ENCODE results near the gene IL1RN. TPM values are rescaled to one million over a fixed set of nuclear protein-coding genes. Genes with fewer than 3 reads are reported as not detected.

IL1RN gene
- polyA plus RNA-seq, 4 donors: 0.83 to 5.1 (median 3.1) TPM

DNA sequence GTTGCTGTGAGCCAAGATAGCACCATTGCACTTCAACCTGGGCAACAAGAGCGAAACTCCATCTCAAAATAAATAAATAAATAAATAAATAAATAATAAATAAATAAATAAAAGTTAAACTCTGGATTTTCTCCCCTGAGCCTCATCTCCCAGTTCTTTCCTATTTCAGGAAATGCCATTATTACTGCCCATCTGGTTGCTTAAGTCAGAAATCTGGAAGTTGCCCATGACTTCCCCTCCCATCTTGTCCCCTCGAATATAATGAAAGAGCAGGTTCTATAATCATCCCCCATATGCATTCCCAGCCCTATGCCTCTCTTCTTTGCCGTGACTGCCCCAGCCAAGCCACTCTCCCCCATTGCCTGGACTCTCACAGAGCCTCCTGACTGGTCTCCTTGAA is 42.2 kb downstream of the IL1RN start:
- no peak for DNase-seq (ENCODE audit: low read depth in 4 of 4, low spot score in 2 of 4)

DNA sequence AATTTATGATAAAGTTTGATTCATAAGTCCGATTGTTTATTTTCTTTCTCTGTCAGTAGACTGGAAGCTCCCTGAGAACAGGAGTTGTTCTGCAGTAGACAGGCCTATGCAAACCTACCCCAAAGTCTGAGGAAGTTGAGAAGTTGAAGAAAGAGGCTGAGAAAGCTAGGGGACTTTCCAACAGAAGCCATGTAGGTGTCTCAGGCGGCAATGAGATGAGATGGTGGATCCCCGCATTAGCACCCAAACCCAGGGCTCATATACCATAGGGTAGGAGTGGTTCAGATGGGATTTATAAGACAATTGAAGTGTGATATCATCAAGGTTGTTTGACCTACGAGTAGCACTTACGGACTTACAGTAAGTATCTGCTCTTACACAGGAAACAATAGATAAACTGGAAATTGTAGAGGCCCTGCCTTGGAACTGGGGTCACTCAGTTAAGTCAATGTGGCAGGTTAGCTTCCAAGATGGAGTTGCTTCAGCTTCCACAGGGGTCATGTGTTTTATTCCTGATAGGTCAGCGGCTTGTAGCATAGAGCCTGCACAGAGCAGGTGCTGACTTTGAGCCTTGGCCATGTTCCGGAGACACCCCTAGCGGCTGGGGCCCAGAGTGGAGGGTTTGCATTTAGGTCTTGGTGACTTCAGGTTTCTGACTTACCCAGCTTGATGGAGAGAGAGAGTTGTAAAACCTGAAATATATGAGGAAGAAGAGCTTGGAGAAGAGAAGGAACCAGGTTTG is 44.1 kb downstream of the IL1RN start:
- DNase-seq (ENCODE audit: low read depth in 4 of 4, low spot score in 2 of 4): no peak

DNA sequence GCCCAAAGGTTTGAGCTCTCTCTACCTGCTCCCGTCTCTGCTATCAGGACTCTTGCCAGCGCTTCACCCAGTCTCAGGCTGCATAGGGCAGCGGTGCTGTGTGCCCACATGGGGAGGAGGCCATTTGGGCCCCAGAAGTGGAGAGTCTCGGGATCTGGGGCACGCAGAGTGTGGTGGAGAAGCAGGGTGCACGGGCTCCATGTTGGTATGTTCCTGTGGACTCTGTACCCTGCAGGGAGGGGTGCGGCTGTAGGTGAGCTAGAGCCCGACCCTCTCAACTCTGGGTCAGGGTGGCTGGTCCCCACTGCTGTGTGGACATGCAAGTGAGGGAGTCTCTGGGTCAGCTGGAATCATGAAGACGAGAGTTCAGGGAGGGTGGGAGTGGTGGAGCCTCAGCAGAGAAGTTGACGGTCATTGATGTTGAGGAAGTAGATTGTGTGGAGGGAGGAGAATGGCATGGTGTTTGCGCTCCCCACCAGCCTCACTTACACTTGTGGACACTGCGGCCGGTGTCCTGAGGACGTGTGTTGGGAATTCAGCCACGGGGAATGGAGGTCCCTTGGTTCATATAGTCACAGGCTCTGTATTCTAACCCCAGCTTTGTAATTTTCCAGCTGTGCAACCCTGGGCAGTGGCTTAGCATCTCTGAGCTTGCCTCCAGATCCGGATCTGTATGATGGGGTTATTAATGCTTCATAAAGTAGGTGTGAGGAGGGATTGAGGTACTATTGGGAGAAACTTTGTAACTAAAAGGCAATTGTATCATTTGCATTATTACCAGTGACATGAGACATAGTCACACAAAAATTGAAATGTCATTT is 45.5 kb downstream of the IL1RN start:
- no peak for DNase-seq (ENCODE audit: low read depth in 4 of 4, low spot score in 2 of 4)

GRCh38 chr2:113173542-113174375 is 46.4 kb downstream of the IL1RN start, which contains the start of gene PSD4:
TSS of gene PSD4 (plus strand) at chr2:113173971. CDS start at chr2:113182457, 8,486 bp downstream.
- no peak for DNase-seq (ENCODE audit: low read depth in 4 of 4, low spot score in 2 of 4)

- DNase-seq (ENCODE audit: low read depth in 4 of 4, low spot score in 2 of 4): no peak
Measured at GRCh38 chr2:113174376-113174750, 47.0 kb downstream of the IL1RN start.

GRCh38 chr2:113175042-113175628 is 47.7 kb downstream of the IL1RN start:
- DNase-seq (ENCODE audit: low read depth in 4 of 4, low spot score in 2 of 4): no peak

GRCh38 chr2:113175736-113176695 is 48.6 kb downstream of the IL1RN start:
- DNase-seq (ENCODE audit: low read depth in 4 of 4, low spot score in 2 of 4): no peak

- DNase-seq (ENCODE audit: low read depth in 4 of 4, low spot score in 2 of 4): no peak
Measured at GRCh38 chr2:113176696-113177355, 49.4 kb downstream of the IL1RN start.

DNA sequence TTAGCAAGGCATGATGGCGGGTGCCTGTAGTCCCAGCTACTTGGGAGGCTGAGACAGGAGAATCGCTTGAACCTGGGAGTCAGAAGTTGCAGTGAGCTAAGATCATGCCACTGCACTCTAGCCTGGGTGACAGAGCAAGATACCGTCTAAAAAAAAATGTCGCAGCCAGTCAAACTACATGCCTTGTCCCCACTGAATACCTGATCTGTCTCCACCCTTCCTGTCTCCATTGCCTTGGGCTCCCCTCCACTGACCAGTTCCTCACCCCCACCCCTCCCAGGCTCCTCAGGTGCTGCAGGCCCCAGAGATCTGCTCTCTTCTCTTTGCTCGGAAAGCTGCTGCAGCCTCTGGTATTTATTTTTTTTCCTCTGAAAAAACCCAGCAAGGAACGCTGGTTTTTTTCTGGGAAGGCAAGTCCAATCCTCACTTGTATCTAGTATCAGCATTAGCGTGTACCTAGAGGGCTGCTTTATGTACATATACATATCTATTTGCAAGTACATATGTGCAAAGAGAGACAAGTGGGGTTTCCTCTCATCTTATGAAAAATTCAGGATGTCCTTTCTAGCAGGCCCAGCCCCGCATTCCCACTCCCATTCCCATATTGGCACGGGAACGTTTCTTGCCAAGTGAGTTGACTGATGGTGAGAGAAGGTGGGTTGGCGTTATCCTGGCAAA is 50.8 kb downstream of the IL1RN start:
- DNase-seq (ENCODE audit: low read depth in 4 of 4, low spot score in 2 of 4): no peak

DNA sequence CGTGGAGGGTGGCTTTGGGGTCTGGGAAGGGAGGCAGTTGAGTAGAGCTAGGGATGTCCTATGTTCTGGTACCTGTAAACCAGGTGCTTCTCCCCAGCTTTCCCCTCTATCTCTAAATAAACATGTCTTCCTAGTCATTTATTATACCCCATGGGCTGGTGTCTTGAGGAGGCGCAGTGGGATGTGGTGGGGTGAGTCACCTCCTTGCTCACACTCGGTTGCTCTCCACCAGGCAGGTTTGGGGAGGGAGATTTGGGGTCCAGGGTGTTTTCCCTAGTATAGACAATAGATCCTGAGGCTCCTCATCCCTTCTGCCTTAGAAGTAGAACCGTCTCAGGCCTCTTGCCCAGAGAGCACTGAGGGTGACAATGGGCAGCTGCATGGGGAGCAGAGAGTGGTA is 51.5 kb downstream of the IL1RN start:
- no peak for DNase-seq (ENCODE audit: low read depth in 4 of 4, low spot score in 2 of 4)

GRCh38 chr2:113179446-113180045 is 52.1 kb downstream of the IL1RN start:
- DNase-seq (ENCODE audit: low read depth in 4 of 4, low spot score in 2 of 4): no peak

GRCh38 chr2:113180131-113180946 is 52.9 kb downstream of the IL1RN start:
- no peak for DNase-seq (ENCODE audit: low read depth in 4 of 4, low spot score in 2 of 4)

GRCh38 chr2:113181258-113182051 is 54.1 kb downstream of the IL1RN start:
- no peak for DNase-seq (ENCODE audit: low read depth in 4 of 4, low spot score in 2 of 4)

- DNase-seq (ENCODE audit: low read depth in 4 of 4, low spot score in 2 of 4): no peak
Measured at GRCh38 chr2:113182471-113183260, 55.3 kb downstream of the IL1RN start.

GRCh38 chr2:113183264-113183663 is 55.9 kb downstream of the IL1RN start:
- no peak for DNase-seq (ENCODE audit: low read depth in 4 of 4, low spot score in 2 of 4)

Data from left renal cortex interstitium (tissue), 4 donors.